GM19438 (cell line): ENCODE results near the gene TMEM61.
"Not testable (repeated sequence)": the region's sequence is repeated elsewhere in the genome, so short reads cannot be mapped to it uniquely, and the experiment has no call there.

Experiments used
- ATAC-seq: cut with Tn5 transposase; IDR thresholded peaks from one replicate; pipeline ENCODE4 v1.9.1; 2021; ENCODE audit warnings: low read depth; ENCODE audit not compliant: unreplicated experiment

Gene TMEM61

GRCh38 chr1:54998677-54999076 is 18.2 kb downstream of the TMEM61 start, which contains the start of gene BSND:
Gene BSND, plus strand, starts transcription at chr1:54998933. Its CDS starts 254 bp downstream, at chr1:54999187.
- ATAC-seq, result no peak

- ATAC-seq, result no peak
These were observed 20.0 kb downstream of the TMEM61 start for GRCh38 chr1:55000110-55001085.

GRCh38 chr1:55001311-55001710 is 20.9 kb downstream of the TMEM61 start:
- ATAC-seq, result no peak

- ATAC-seq, result no peak
These were observed 22.3 kb downstream of the TMEM61 start for GRCh38 chr1:55002686-55003085.

- ATAC-seq, result no peak
These were observed 25.1 kb downstream of the TMEM61 start for GRCh38 chr1:55005351-55006140.

- ATAC-seq, result no peak
These were observed 26.5 kb downstream of the TMEM61 start for GRCh38 chr1:55006931-55007330.

GRCh38 chr1:55007625-55008024 is 27.2 kb downstream of the TMEM61 start:
- ATAC-seq, result no peak

- no peak for ATAC-seq
These were observed 29.9 kb downstream of the TMEM61 start for GRCh38 chr1:55010194-55010886.

- no peak for ATAC-seq
These were observed 30.4 kb downstream of the TMEM61 start for GRCh38 chr1:55010887-55011217.

GRCh38 chr1:55012661-55013060 is 32.2 kb downstream of the TMEM61 start:
- ATAC-seq, result no peak

- ATAC-seq, result no peak
These were observed 34.7 kb downstream of the TMEM61 start for GRCh38 chr1:55015123-55015522.

- no peak for ATAC-seq
These were observed 35.5 kb downstream of the TMEM61 start for GRCh38 chr1:55015731-55016620.

- ATAC-seq, result no peak
These were observed 38.0 kb downstream of the TMEM61 start for GRCh38 chr1:55018395-55018794.

- no peak for ATAC-seq
These were observed 41.6 kb downstream of the TMEM61 start for GRCh38 chr1:55021942-55022546.

GRCh38 chr1:55024163-55024562 is 43.7 kb downstream of the TMEM61 start:
- not testable (repeated sequence) for ATAC-seq

- ATAC-seq, result not testable (repeated sequence)
These were observed 46.3 kb downstream of the TMEM61 start for GRCh38 chr1:55026682-55027081.

- not testable (repeated sequence) for ATAC-seq
These were observed 50.7 kb downstream of the TMEM61 start for GRCh38 chr1:55031098-55031497.

- no peak for ATAC-seq
These were observed 52.8 kb downstream of the TMEM61 start for GRCh38 chr1:55033265-55033614.

- ATAC-seq, result no peak
These were observed 54.2 kb downstream of the TMEM61 start for GRCh38 chr1:55034476-55035133.
